H1 (cell line): ENCODE data around the gene ENDOV. TPM values are rescaled to one million over a fixed set of nuclear protein-coding genes. Genes with fewer than 3 reads are reported as not detected.

ENCODE experiments used
- POLR2A ChIP-seq, 2 experiments: IDR thresholded peaks; 1 replicate in 1 of 2; 2 replicates in 1 of 2; pipeline ENCODE4 v1.6.1; 2011; ENCODE audit warnings: low read depth in 2 of 2, low read length in 2 of 2, mild to moderate bottlenecking in 2 of 2; ENCODE audit errors: control extremely low read depth in 1 of 2
- SP2 ChIP-seq: IDR thresholded peaks from 2 replicates; pipeline ENCODE4 v1.6.1; 2012; ENCODE audit warnings: mild to moderate bottlenecking, low read length, inconsistent platforms
- TAF7 ChIP-seq: optimal IDR thresholded peaks from 2 replicates; pipeline ENCODE3; 2011; ENCODE audit warnings: low read depth, mild to moderate bottlenecking, inconsistent platforms, low read length, moderate library complexity, borderline replicate concordance
- USF2 ChIP-seq: IDR thresholded peaks from 2 replicates; pipeline ENCODE4 v1.6.1; 2011; ENCODE audit warnings: low read length, improper control_type of control experiment
- polyA plus RNA-seq, 7 experiments: library from polyadenylated mRNA; depleted of rRNA in 3 of 7; stranded (reverse) in 5 of 7; unstranded in 2 of 7; fragments of >200 nt in 5 of 7; fragments of 200-250 nt in 2 of 7; gene quantifications; 1 replicate in 5 of 7; 2 replicates in 1 of 7; 4 replicates in 1 of 7; pipeline versions ENCODE4 v1.2.1 to v1.2.3, GENCODE V29; 2011 to 2013; ENCODE audit warnings: missing spikeins in 2 of 7, mixed read lengths in 2 of 7
- total RNA-seq: library from RNA; stranded (reverse); fragmentation: NEBNext Ultra II Directional; extraction: Animal tissue kit (Norgen Biotek cat#: 25700); gene quantifications from 2 replicates; pipeline ENCODE4 v1.2.1, GENCODE V29; 2021

Gene ENDOV
- total and polyA plus RNA-seq, 2 of the 8 experiments (the other 6 are each of a cell fraction or from before 2014, with no cell fraction given), result 10.6 to 13.3 TPM

- TF ChIP-seq SP2 (no peak), POLR2A (IDR thresholded peaks at IDR 0.05; ENCODE audit: control extremely low read depth in 1 of 2, low read depth in 2 of 2, low read length in 2 of 2) (no peak), USF2 (no peak), TAF7 (no peak)
Observed at GRCh38 chr17:80465327-80465974, 50.5 kb downstream of the ENDOV start (continued).
